NCI-H345 treated with DMSO at 0.1 percent for 48 hours (cell line): ENCODE results near the gene MARK3.

ENCODE experiments used
- DNase-seq: peaks from one replicate; lab custom pipeline; 2025; ENCODE audit not compliant: unreplicated experiment; lab: John Stamatoyannopoulos, UW

Gene MARK3

GRCh38 chr14:103485504-103485903 lies 100.3 kb downstream of the MARK3 start:
- DNase-seq = no peak

- DNase-seq = no peak
These were observed 102.9 kb downstream of the MARK3 start for GRCh38 chr14:103488071-103488470.

GRCh38 chr14:103488960-103489359 lies 103.7 kb downstream of the MARK3 start:
- no peak for DNase-seq

- DNase-seq = no peak
These were observed 104.4 kb downstream of the MARK3 start for GRCh38 chr14:103489621-103490020.

- no peak for DNase-seq
These were observed 106.5 kb downstream of the MARK3 start for GRCh38 chr14:103491691-103492090.

GRCh38 chr14:103492156-103492925 lies 107.1 kb downstream of the MARK3 start:
- DNase-seq = no peak

GRCh38 chr14:103495854-103496253 lies 110.6 kb downstream of the MARK3 start:
- DNase-seq = no peak

GRCh38 chr14:103496776-103497175 lies 111.6 kb downstream of the MARK3 start:
- no peak for DNase-seq

- no peak for DNase-seq
These were observed 114.5 kb downstream of the MARK3 start for GRCh38 chr14:103499709-103500108.

GRCh38 chr14:103500148-103500990 lies 115.2 kb downstream of the MARK3 start:
- peak; percentile 71 for DNase-seq

GRCh38 chr14:103501041-103501870 lies 116.0 kb downstream of the MARK3 start:
- no peak for DNase-seq

- no peak for DNase-seq
These were observed 116.9 kb downstream of the MARK3 start for GRCh38 chr14:103501921-103502669.

GRCh38 chr14:103502877-103503276 lies 117.7 kb downstream of the MARK3 start:
- DNase-seq = no peak

- DNase-seq = no peak
These were observed 118.1 kb downstream of the MARK3 start for GRCh38 chr14:103503296-103503695.

GRCh38 chr14:103504991-103505565 lies 119.9 kb downstream of the MARK3 start:
- DNase-seq = no peak

GRCh38 chr14:103507751-103508150 lies 122.5 kb downstream of the MARK3 start:
- no peak for DNase-seq

GRCh38 chr14:103508521-103509329 lies 123.5 kb downstream of the MARK3 start:
- no peak for DNase-seq

GRCh38 chr14:103509864-103510723 lies 124.9 kb downstream of the MARK3 start:
- DNase-seq = no peak
